ENCODE measurements around the gene ANKFN1.

- TF ChIP-seq CTCF (IDR thresholded peaks at IDR 0.05) (no peak), EZH2phosphoT487 (IDR thresholded peaks at IDR 0.05) (no peak), EZH2 (IDR thresholded peaks at IDR 0.05) (no peak)
Observed at GRCh38 chr17:56152874-56153602, at the start of gene ANKFN1.
